Measurements from ENCODE around the gene RHOBTB3. TPM values are rescaled to one million over a fixed set of nuclear protein-coding genes. Genes with fewer than 3 reads are reported as not detected.
"Not testable (repeated sequence)": the region's sequence is repeated elsewhere in the genome, so short reads cannot be mapped to it uniquely, and the experiment has no call there.

Gene RHOBTB3
- total RNA-seq, 2 donors from 2014 or later = 0.95 to 2.1 TPM

DNA sequence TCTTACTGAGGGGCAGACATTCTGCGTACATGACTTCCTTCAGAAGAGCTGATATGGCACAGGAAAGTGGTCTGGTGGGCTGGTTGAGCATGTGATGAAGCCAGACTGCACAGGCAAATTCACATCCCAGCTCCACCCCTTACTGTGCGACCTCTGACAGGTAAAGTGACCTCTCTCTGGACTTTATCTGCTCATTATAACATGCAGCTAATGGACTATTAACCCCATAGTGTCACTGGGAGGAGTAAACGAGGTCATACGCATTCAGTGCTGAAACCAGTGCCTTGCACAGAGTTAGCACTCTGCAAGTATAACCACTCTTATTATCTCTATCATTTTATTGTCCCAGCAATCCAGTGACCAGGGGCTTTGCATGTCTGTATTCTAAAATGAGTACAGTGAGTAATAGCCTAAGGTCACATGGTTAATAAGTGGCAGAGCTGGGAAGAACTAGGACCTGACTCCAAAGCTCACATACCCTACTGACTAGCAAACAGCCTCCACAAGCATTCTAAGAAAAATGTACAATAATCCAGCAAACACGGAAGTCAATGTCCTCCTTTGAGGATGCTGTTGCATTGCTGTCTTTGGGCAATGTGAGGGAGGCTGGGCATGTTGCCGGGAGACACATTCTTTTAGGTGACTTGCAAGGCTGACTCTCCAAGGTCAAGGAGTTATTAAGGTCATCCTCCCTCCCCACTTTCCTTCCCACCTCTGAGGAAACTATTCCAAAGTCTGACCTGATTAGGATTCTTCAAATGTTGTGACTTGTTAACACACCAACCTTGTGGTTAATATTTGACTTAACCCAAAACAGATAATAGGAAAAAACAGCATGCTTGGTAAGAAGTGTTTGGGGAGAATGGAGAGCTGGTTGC lies 72.4 kb downstream of the RHOBTB3 start:
- no peaks in the 10 kb centered on the region for H3K9me3 Mint-ChIP-seq
- H3K4me1 Mint-ChIP-seq = peaks cover 10% of the 10 kb centered on the region
- no peak for ATAC-seq (replicated peaks)

DNA sequence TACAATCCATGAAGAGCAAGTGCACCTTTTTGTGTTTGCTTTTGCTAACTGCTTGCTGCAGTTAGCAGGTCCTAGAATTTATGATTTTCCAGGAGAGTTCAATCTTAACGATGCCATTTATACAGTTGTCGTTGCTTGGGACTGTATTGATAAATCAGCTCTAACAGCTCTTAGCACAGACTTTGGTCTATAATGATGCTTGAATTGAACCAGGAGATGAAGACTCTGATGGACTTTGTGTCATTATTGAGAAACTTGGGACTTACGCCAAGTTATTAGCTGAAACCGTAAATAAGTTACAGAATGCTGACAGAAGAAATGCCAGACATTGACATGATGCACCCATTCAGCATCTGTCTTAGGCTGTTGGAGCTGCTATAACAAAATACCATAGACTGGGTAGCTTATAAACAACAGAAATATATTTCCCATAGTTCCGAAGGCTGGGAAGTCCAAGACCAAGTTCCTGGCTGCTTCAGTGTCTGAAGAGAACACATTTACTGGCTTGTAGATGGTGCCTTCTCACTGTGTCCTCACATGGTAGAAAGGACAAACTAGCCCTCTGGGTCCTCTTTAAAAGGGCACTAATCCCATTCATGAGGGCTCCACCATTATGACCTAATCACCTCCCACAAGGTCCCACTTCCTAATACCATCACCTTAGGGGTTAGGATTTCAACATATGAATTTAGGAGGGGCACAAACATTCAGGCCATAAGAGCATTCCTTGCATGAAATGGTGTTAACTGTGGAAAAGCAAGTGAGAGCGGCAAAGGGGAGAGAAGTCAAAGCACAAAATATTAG lies 73.8 kb downstream of the RHOBTB3 start:
- Mint-ChIP-seq H3K36me3 (ENCODE audit: low read depth) (no peaks in the 10 kb centered on the region), H3K4me1 (peaks cover 19% of the 10 kb centered on the region), H3K27me3 (no peaks in the 10 kb centered on the region), H3K4me3 (no peak overlapping the region), H3K27ac (no peak overlapping the region), H3K9me3 (no peaks in the 10 kb centered on the region)
- ATAC-seq (replicated peaks) = no peak

More for the DNA sequence above, 72.4 kb downstream of the RHOBTB3 start:
- Mint-ChIP-seq H3K4me3 (no peak overlapping the region), H3K36me3 (ENCODE audit: low read depth) (no peaks in the 10 kb centered on the region), H3K27me3 (no peaks in the 10 kb centered on the region), H3K27ac (no peak overlapping the region)

DNA sequence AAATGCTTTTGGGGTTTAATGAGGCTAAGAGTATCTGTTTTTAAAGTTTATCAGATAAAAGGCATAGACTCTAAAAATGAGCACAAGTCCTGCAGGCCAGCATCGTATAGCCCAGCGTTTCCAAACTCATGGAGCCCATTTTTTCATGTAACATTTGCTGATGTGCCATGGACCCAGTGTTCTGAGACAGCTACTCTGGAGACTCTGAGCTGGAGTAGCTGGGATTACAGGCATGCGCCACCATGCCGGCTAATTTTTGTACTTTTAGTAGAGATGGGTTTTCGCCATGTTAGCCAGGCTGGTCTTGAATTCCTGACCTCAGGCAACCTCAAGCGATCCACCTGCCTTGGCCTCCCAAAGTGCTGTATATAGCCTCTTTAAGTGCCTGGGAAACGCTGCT lies 75.6 kb downstream of the RHOBTB3 start:
- H3K27ac Mint-ChIP-seq = no peak overlapping the region
- H3K27me3 Mint-ChIP-seq = no peaks in the 10 kb centered on the region
- ATAC-seq (replicated peaks) = no peak
- H3K4me1 Mint-ChIP-seq = peaks cover 27% of the 10 kb centered on the region
- no peaks in the 10 kb centered on the region for H3K36me3 Mint-ChIP-seq (ENCODE audit: low read depth)
- no peaks in the 10 kb centered on the region for H3K9me3 Mint-ChIP-seq
- no peak overlapping the region for H3K4me3 Mint-ChIP-seq

DNA sequence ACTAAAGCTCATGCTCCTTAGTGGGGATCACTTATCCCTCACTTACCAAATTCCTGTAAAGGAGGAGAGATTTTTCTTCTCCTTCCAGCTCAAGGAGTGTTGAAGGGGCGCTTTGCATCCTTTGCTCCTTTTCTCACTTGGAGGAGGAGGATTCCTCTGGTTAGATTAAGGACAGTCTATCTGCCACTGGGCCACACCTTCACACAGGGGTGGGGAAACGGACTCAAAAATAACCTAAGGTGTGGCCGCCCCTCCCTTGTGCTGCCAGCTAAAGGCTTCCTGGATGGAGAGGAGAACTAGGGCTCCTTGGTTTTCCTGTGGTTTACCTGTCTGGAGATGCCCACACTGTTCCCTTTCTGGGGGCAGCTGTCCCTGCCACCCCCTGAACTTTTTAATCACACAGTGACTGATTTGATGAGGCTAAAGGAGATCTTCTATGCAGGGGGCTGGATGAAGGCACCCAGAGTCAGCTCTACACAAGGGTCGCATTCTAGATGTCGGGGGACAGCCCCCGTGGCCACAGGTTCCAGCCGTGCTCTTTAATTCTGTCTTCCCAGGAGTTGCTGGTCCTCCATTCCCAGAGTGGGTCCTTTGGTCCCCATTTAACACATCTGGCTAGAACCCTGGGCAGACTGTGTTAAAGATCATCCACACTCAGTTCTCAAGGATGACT lies 77.0 kb downstream of the RHOBTB3 start:
- Mint-ChIP-seq H3K27me3 (no peaks in the 10 kb centered on the region), H3K4me3 (peak overlapping the region; percentile 87)

DNA sequence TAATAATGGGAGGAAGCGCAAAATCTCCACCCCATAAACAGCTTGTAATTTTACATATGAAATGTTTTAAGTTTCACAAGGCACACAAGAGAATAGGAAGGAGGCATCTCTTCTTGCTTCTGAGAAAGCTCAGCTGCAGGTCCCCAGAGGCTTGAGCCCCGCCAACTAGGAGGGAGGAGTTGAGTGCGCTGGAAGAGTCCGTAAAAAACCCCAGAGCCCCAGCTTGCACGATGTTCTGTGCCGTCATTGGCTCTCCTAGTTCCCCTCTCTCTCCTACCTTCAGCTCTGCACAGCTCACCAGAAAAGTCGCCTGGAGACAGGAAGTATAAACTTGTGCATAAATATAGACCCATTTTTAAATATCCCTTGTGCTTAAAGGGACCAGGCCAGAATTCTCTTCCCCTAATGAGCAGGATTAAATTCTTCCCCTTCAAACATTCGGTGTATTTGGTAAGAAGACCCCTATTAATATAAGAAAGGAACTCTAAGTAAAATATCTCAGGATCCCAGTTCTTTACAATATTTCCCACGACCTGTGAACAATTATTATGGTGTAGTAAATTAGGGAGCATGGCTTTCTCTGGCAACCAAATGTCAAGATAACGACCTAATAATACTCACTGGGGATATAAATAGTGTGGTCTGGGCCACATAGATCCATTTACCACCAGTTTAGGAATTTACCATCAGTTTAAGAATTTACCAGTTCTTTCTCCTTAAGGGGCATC lies 77.7 kb downstream of the RHOBTB3 start:
- Mint-ChIP-seq H3K36me3 (ENCODE audit: low read depth) (peaks cover 13% of the 10 kb centered on the region), H3K27me3 (no peaks in the 10 kb centered on the region), H3K27ac (peak overlapping the region; percentile 93), H3K9me3 (no peaks in the 10 kb centered on the region), H3K4me3 (peak overlapping the region; percentile 87), H3K4me1 (peaks cover 42% of the 10 kb centered on the region)
- peak; percentile 98 for ATAC-seq (replicated peaks)

More for the DNA sequence above, 77.0 kb downstream of the RHOBTB3 start:
- H3K36me3 Mint-ChIP-seq (ENCODE audit: low read depth) = peaks cover 8% of the 10 kb centered on the region
- peak; percentile 2 for ATAC-seq (replicated peaks)
- H3K9me3 Mint-ChIP-seq = no peaks in the 10 kb centered on the region
- H3K4me1 Mint-ChIP-seq = peaks cover 39% of the 10 kb centered on the region
- peak overlapping the region; percentile 93 for H3K27ac Mint-ChIP-seq

DNA sequence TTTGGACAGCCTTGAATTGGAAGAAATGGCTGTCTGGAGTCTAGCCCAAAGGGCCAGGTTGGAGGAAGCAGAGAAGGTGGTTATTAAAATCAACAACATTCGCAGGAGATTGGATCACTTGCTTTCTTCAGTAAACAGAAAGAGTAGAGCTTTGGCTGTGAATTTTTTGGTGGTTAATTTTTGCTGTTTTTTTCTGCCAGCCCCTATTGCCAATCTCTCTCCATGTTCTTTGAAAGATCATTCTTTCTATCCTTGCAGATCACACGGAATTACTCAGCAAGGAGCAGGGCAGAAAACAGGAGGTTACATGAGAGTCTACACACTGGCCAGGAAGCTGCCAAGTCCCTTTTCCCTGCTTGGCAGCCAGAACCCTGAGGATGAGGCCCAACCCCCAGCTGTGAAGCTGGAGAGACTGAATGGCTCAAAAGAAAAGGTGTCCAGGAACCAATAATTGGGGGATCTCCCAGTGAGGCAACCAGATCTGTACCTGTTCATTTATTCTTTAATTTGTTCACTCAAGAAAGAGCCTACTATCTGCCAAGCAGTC lies 78.4 kb downstream of the RHOBTB3 start:
- no peaks in the 10 kb centered on the region for H3K27me3 Mint-ChIP-seq
- no peak for ATAC-seq (replicated peaks)
- peaks cover 20% of the 10 kb centered on the region for H3K36me3 Mint-ChIP-seq (ENCODE audit: low read depth)
- peak overlapping the region; percentile 93 for H3K27ac Mint-ChIP-seq
- peaks cover 46% of the 10 kb centered on the region for H3K4me1 Mint-ChIP-seq
- peak overlapping the region; percentile 87 for H3K4me3 Mint-ChIP-seq
- no peaks in the 10 kb centered on the region for H3K9me3 Mint-ChIP-seq

DNA sequence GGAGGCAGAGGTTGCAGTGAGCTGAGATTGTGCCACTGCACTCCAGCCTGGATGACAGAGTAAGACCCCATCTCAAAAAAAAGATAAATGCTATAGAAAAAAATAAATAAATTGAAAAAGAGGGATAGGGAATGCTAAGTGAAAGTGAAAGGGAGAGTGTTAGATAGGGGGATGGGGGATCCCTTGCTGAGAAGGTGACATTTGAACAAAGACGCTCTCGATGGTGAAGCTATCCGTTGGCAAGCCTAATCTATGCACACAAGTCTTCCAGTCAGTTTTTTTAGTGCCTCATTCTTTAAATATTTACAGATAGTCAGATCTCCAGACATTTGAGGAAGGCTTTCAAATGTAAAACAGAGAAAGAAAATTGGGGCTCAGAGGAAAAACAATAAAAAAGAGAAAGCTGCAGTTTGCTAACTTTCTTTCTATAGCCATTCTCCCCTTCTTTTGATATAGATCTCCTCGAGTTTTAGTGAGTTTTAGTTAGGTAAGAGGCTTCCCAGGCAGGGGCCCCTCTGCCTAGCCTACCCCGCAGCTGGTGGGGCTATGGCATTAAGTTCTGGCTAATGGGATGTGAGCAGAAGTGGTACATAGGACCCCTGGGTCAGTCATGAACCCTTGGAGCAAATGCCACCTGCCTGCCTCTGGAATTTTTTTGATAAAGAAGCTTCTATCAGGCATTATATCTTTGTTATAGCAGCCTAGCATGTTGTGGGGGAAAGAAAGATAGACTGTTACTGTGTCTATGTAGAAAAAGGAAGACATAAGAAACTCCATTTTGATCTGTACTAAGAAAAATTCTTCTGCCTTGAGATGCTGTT lies 79.4 kb downstream of the RHOBTB3 start:
- Mint-ChIP-seq H3K36me3 (ENCODE audit: low read depth) (peaks cover 30% of the 10 kb centered on the region), H3K4me1 (peaks cover 51% of the 10 kb centered on the region), H3K27ac (peak overlapping the region; percentile 93), H3K4me3 (peak overlapping the region; percentile 87), H3K9me3 (no peaks in the 10 kb centered on the region), H3K27me3 (no peaks in the 10 kb centered on the region)
- ATAC-seq (replicated peaks) = no peak

DNA sequence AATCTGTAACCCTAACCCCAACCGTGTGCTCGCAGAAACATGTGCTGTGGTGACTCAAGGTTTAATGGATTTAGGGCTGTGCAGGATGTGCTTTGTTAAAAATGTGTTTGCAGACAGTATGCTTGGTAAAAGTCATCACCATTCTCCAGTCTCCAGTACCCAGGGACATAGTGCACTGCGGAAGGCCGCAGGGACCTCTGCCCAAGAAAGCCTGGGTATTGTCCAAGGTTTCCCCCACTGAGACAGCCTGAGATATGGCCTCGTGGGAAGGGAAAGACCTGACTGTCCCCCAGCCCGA lies 79.9 kb downstream of the RHOBTB3 start:
- H3K27me3 Mint-ChIP-seq; ATAC-seq (replicated peaks); H3K9me3 Mint-ChIP-seq: not testable (repeated sequence)
- H3K36me3 Mint-ChIP-seq (ENCODE audit: low read depth) = peaks cover 36% of the 10 kb centered on the region
- H3K4me3 Mint-ChIP-seq = peak overlapping the region; percentile 87
- peaks cover 57% of the 10 kb centered on the region for H3K4me1 Mint-ChIP-seq
- H3K27ac Mint-ChIP-seq = peak overlapping the region; percentile 93

DNA sequence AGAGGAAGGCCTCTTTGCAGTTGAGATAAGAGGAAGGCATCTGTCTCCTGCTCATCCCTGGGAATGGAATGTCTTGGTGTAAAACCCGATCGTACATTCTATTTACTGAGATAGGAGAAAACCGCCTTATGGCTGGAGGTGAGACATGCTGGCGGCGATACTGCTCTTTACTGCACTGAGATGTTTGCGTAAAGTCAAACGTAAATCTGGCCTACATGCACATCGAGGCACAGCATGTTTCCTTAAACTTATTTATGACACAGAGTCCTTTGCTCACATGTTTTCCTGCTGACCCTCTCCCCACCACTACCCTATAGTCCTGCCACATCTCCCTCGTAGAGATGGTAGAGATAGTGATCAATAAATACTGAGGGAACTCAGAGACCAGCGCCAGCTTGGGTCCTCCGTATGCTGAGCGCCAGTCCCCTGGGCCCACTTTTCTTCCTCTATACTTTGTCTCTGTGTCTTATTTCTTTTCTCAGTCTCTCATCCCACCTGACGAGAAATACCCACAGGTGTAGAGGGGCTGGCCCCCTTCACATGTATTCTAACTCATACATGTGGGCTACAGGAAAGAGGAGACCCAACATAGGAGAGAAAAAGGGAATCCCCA lies 80.4 kb downstream of the RHOBTB3 start:
- ATAC-seq (replicated peaks); H3K9me3 Mint-ChIP-seq; H3K27me3 Mint-ChIP-seq: not testable (repeated sequence)
- H3K4me3 Mint-ChIP-seq = peak overlapping the region; percentile 71
- H3K4me1 Mint-ChIP-seq = peaks cover 62% of the 10 kb centered on the region
- peaks cover 41% of the 10 kb centered on the region for H3K36me3 Mint-ChIP-seq (ENCODE audit: low read depth)
- peak overlapping the region; percentile 93 for H3K27ac Mint-ChIP-seq

DNA sequence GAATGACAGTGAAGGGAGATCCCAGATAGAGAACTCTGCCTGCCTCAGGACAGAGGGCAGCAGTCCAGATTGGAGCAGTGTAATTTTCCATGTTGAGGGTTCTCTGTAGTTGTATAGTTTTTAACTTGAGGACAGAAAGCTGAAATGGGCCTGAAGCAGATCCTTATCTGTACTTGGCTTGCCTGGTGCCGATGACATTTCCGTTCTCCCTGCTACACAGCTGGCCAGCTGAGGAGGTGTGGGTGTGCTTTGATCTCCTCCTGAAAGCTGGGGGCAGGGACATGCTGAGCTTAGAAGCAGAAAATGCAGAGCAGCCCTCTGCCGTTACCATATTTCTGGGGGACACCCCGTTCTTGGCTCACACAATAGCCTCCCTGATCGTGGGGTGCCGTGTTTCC lies 80.9 kb downstream of the RHOBTB3 start:
- peaks cover 46% of the 10 kb centered on the region for H3K36me3 Mint-ChIP-seq (ENCODE audit: low read depth)

DNA sequence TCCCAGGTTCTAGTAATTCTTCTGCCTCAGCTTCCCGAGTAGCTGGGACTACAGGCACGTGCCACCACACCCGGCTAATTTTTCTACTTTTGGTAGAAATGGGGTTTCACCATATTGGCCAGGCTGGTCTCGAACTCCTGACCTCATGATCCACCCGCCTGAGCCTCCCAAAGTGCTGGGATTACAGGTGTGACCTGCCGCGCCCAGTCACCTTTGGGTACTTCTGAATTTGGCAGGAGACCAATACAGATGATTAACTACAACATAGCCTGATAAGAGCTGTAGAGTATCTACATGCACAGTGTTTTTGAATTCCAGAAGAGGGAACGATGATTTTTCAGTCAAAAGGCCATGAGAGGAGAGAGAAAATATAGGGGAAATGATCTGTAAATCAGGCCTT lies 81.9 kb downstream of the RHOBTB3 start:
- Mint-ChIP-seq H3K4me1 (peaks cover 61% of the 10 kb centered on the region), H3K36me3 (ENCODE audit: low read depth) (peaks cover 52% of the 10 kb centered on the region), H3K27ac (peak overlapping the region; percentile 93)
- not testable (repeated sequence) for ATAC-seq (replicated peaks); H3K27me3 Mint-ChIP-seq; H3K4me3 Mint-ChIP-seq; H3K9me3 Mint-ChIP-seq

More for the DNA sequence above, 80.9 kb downstream of the RHOBTB3 start:
- peak overlapping the region; percentile 71 for H3K4me3 Mint-ChIP-seq
- peak; percentile 38 for ATAC-seq (replicated peaks)
- no peaks in the 10 kb centered on the region for H3K9me3 Mint-ChIP-seq
- no peaks in the 10 kb centered on the region for H3K27me3 Mint-ChIP-seq
- H3K27ac Mint-ChIP-seq = peak overlapping the region; percentile 93
- H3K4me1 Mint-ChIP-seq = peaks cover 62% of the 10 kb centered on the region

DNA sequence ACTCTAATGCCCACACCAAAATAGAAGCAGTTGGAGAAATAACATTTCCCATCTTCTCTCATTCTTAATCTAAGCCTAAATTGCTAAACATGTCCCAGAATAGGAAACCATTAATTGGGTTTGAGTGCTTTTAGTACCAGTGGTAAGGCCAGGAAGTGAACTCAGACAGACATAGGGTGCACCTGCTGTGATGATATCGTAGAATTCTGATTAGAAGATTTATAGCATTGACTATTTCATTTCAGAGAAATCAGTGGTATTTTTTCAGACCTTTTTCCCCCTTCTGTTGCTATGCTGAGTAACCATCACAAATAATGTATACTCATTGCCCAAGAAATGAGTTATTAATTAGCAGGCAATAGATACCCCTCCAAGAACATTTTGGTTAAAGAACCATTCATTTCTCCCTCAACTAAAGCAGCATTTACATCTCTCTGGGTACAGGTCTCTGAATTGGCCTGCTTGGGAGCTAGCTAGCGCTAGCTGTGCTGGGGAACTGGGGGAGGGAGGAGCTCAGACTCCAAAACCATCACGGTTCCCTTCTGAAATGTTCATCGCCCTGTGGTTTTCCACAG lies 84.1 kb downstream of the RHOBTB3 start:
- no peak for ATAC-seq (replicated peaks)
- peaks cover 55% of the 10 kb centered on the region for H3K4me1 Mint-ChIP-seq
- no peaks in the 10 kb centered on the region for H3K9me3 Mint-ChIP-seq
- peak overlapping the region; percentile 43 for H3K27ac Mint-ChIP-seq
- peak overlapping the region; percentile 97 for H3K4me3 Mint-ChIP-seq
- peaks cover 62% of the 10 kb centered on the region for H3K36me3 Mint-ChIP-seq (ENCODE audit: low read depth)
- no peaks in the 10 kb centered on the region for H3K27me3 Mint-ChIP-seq

Data from activated T-helper 17 cell treated with anti-CD3 and anti-CD28 coated beads, Interleukin-2, amount 50 U/mL, for 72 hours (primary cell).